GM23248 (cell line): ENCODE data around the gene MEST.

Experiments used
- EZH2 ChIP-seq: fragments of 200-600 bp; sonication (generic); IDR thresholded peaks from 2 replicates; pipeline ENCODE4 v1.6.1; 2018; ENCODE audit warnings: antibody characterized with exemption, mild to moderate bottlenecking; ENCODE audit not compliant: insufficient read depth, poor library complexity, severe bottlenecking
- EZH2phosphoT487 ChIP-seq: fragments of 200-600 bp; sonication (generic); IDR thresholded peaks from 2 replicates; pipeline ENCODE4 v1.6.1; 2018; ENCODE audit warnings: antibody characterized with exemption, moderate library complexity, mild to moderate bottlenecking, low read depth; ENCODE audit not compliant: insufficient read depth

GRCh38 chr7:130524628-130525027 lies 32.7 kb downstream of the MEST start:
- TF ChIP-seq EZH2phosphoT487 (no peak), EZH2 (no peak)
